ENCODE data around the gene ATXN2.

DNA sequence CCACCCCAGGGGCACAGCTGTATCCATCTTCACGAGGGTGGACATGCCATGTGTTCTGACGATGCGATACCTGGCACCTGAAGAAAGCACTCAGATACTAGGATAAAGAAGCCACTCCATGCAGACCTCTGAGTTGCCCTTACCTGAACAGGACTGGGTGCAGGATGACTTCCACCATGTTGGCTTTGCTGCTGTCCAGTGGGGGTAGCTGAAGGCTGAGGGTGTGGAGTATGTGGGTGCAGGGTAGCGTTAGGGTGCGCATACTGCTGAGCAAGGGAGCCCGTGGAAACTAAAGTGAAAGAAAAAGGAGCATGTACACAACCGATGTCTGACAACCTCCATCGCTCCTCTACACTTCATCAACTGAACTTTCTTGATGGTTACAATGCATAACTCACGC is 142.0 kb downstream of the ATXN2 start:
- TF ChIP-seq POLR2A (IDR thresholded peaks at IDR 0.05) = no peak
- no peak for TF ChIP-seq CTCF (IDR thresholded peaks at IDR 0.05)
